Activated CD8-positive, alpha-beta T cell treated with anti-CD3 and anti-CD28 coated beads, Interleukin-2, amount 10 ng/mL, durations not matched to agents 7 days and 5 days (primary cell): ENCODE measurements around the gene LAS1L. TPM values are rescaled to one million over a fixed set of nuclear protein-coding genes. Genes with fewer than 3 reads are reported as not detected.
"Not testable (repeated sequence)": the region's sequence is repeated elsewhere in the genome, so short reads cannot be mapped to it uniquely, and the experiment has no call there.

Experiments used
- ATAC-seq: fragments of 150-1000 bp; cut with Tn5 transposase; one replicate; pipeline ENCODE4 v1.10.0; 2021; ENCODE audit warnings: moderate library complexity
- CTCF ChIA-PET: fragments of 350-600 bp; sonication (Branson Sonifier 250); formaldehyde crosslinking; loops from one replicate; lab custom pipeline; 2021; ENCODE audit warnings: antibody characterized with exemption; lab: Charles Lee
- POLR2A ChIA-PET: fragments of 350-600 bp; sonication (Branson Sonifier 250); formaldehyde crosslinking; loops from one replicate; lab custom pipeline; 2021; ENCODE audit warnings: antibody characterized with exemption; lab: Charles Lee
- DNase-seq: peaks from one replicate; pipeline ENCODE4 v3.0.0-alpha.2; 2020
- H3K27ac Mint-ChIP-seq: one replicate; pipeline ENCODE4 v1.8.0; 2021; ENCODE audit warnings: mild to moderate bottlenecking, mixed read lengths
- H3K27me3 Mint-ChIP-seq: one replicate; pipeline ENCODE4 v1.8.0; 2021; ENCODE audit warnings: low read depth, mixed read lengths
- H3K36me3 Mint-ChIP-seq: one replicate; pipeline ENCODE4 v1.8.0; 2021; ENCODE audit warnings: low read depth, mixed read lengths
- H3K4me1 Mint-ChIP-seq: one replicate; pipeline ENCODE4 v1.8.0; 2021; ENCODE audit warnings: low read depth, mixed read lengths
- H3K4me3 Mint-ChIP-seq: one replicate; pipeline ENCODE4 v1.8.0; 2021; ENCODE audit warnings: mild to moderate bottlenecking, mixed read lengths
- H3K9me3 Mint-ChIP-seq: one replicate; pipeline ENCODE4 v1.8.0; 2022; ENCODE audit warnings: mixed read lengths; ENCODE audit not compliant: insufficient read depth
- total RNA-seq, 2 experiments: library from RNA; stranded (reverse); gene quantifications; one replicate each; pipeline ENCODE4 v1.2.3, GENCODE V29; 2021

LAS1L gene
- 10 to 100 TPM; 50.6 to 51.4 TPM for total RNA-seq

- ATAC-seq (peak; percentile 99), DNase-seq (peak; percentile 93)
- H3K4me1 Mint-ChIP-seq: peaks cover 21% of the 10 kb centered on the region
- H3K27ac Mint-ChIP-seq: peak within 1 kb of the TSS; percentile 97
- peak within 1 kb of the TSS; percentile 98 for H3K4me3 Mint-ChIP-seq
- no peaks in the 10 kb centered on the region for H3K9me3 Mint-ChIP-seq
- CTCF ChIA-PET: interaction anchor here (1.1 kb wide), 1 partner anchor 451 kb away, joined by 4 read pairs; no protein-coding TSS in a partner anchor
- POLR2A ChIA-PET: interaction anchor here (0.6 to 0.9 kb wide), 2 partner anchors 256 to 1139 kb away, joined by 3 to 4 read pairs; partner anchors contain the start of gene MTMR8
- H3K27me3 Mint-ChIP-seq: no peaks in the 10 kb centered on the region
- H3K36me3 Mint-ChIP-seq: peaks cover 16% of the 10 kb centered on the region
Measured at GRCh38 chrX:65534450-65535292, at the start of gene LAS1L. Gene LAS1L (minus strand): TSS chrX:65534787. CDS start chrX:65534715, 72 bp downstream.

- H3K36me3 Mint-ChIP-seq: no peaks in the 10 kb centered on the region
- POLR2A ChIA-PET: interaction anchor here (0.7 kb wide), 1 partner anchor 85 kb away, joined by 3 read pairs; the partner anchor contains the start of gene MSN
- CTCF ChIA-PET: interaction anchor here (1.0 to 2.9 kb wide), 8 partner anchors 8 to 1149 kb away, joined by 3 to 13 read pairs (median 6); no protein-coding TSS in a partner anchor
- peaks cover 13% of the 10 kb centered on the region for H3K4me1 Mint-ChIP-seq
- no peak for ATAC-seq
- no peak overlapping the region for H3K27ac Mint-ChIP-seq
- no peak overlapping the region for H3K4me3 Mint-ChIP-seq
- DNase-seq: no peak
- no peaks in the 10 kb centered on the region for H3K27me3 Mint-ChIP-seq
- no peaks in the 10 kb centered on the region for H3K9me3 Mint-ChIP-seq
Measured at GRCh38 chrX:65582450-65583082, 48.0 kb upstream of the LAS1L start.

GRCh38 chrX:65581661-65582339 lies 47.2 kb upstream of the LAS1L start:
- peak; percentile 65 for DNase-seq
- Mint-ChIP-seq H3K36me3 (no peaks in the 10 kb centered on the region), H3K4me3 (no peak overlapping the region), H3K4me1 (peaks cover 13% of the 10 kb centered on the region), H3K27ac (no peak overlapping the region), H3K27me3 (no peaks in the 10 kb centered on the region), H3K9me3 (no peaks in the 10 kb centered on the region)
- peak; percentile 67 for ATAC-seq
- POLR2A ChIA-PET: interaction anchor here (0.7 kb wide), 1 partner anchor 86 kb away, joined by 3 read pairs; the partner anchor contains the start of gene MSN
- CTCF ChIA-PET: interaction anchor here (0.7 to 2.9 kb wide), 11 partner anchors 9 to 1150 kb away, joined by 3 to 13 read pairs (median 4); no protein-coding TSS in a partner anchor

GRCh38 chrX:65578346-65578745 lies 43.8 kb upstream of the LAS1L start:
- H3K4me1 Mint-ChIP-seq: peaks cover 13% of the 10 kb centered on the region
- ChIA-PET POLR2A (no interaction called here), CTCF (no interaction called here)
- H3K9me3 Mint-ChIP-seq: no peaks in the 10 kb centered on the region
- ATAC-seq (no peak), DNase-seq (no peak)
- no peak overlapping the region for H3K4me3 Mint-ChIP-seq
- no peaks in the 10 kb centered on the region for H3K27me3 Mint-ChIP-seq
- H3K36me3 Mint-ChIP-seq: no peaks in the 10 kb centered on the region
- H3K27ac Mint-ChIP-seq: no peak overlapping the region

- ChIA-PET POLR2A (no interaction called here), CTCF (no interaction called here)
- Mint-ChIP-seq H3K27me3 (no peaks in the 10 kb centered on the region), H3K27ac (no peak overlapping the region), H3K36me3 (no peaks in the 10 kb centered on the region), H3K4me3 (no peak overlapping the region), H3K4me1 (no peaks in the 10 kb centered on the region), H3K9me3 (no peaks in the 10 kb centered on the region)
- DNase-seq: no peak
- ATAC-seq: no peak
Measured at GRCh38 chrX:65576160-65576559, 41.6 kb upstream of the LAS1L start.

- Mint-ChIP-seq H3K27ac (no peak overlapping the region), H3K4me3 (no peak overlapping the region), H3K9me3 (no peaks in the 10 kb centered on the region), H3K36me3 (no peaks in the 10 kb centered on the region), H3K27me3 (no peaks in the 10 kb centered on the region), H3K4me1 (no peaks in the 10 kb centered on the region)
- ChIA-PET POLR2A (no interaction called here), CTCF (no interaction called here)
- ATAC-seq (no peak), DNase-seq (no peak)
Measured at GRCh38 chrX:65575022-65575421, 40.4 kb upstream of the LAS1L start.

GRCh38 chrX:65574356-65574755 lies 39.8 kb upstream of the LAS1L start:
- Mint-ChIP-seq H3K36me3 (no peaks in the 10 kb centered on the region), H3K27ac (no peak overlapping the region), H3K9me3 (no peaks in the 10 kb centered on the region), H3K4me3 (no peak overlapping the region), H3K27me3 (no peaks in the 10 kb centered on the region), H3K4me1 (no peaks in the 10 kb centered on the region)
- POLR2A ChIA-PET: no interaction called here
- ATAC-seq (no peak), DNase-seq (no peak)
- CTCF ChIA-PET: no interaction called here

GRCh38 chrX:65572971-65573370 lies 38.4 kb upstream of the LAS1L start:
- Mint-ChIP-seq H3K4me1 (no peaks in the 10 kb centered on the region), H3K36me3 (no peaks in the 10 kb centered on the region), H3K4me3 (no peak overlapping the region), H3K9me3 (no peaks in the 10 kb centered on the region), H3K27ac (no peak overlapping the region), H3K27me3 (no peaks in the 10 kb centered on the region)
- ATAC-seq (no peak), DNase-seq (no peak)
- ChIA-PET CTCF (no interaction called here), POLR2A (no interaction called here)

GRCh38 chrX:65562850-65563249 lies 28.3 kb upstream of the LAS1L start:
- H3K36me3 Mint-ChIP-seq, H3K4me1 Mint-ChIP-seq, DNase-seq, CTCF ChIA-PET, POLR2A ChIA-PET, H3K4me3 Mint-ChIP-seq, H3K9me3 Mint-ChIP-seq, ATAC-seq, H3K27ac Mint-ChIP-seq: not testable (repeated sequence)
- peaks cover 14% of the 10 kb centered on the region for H3K27me3 Mint-ChIP-seq

GRCh38 chrX:65551489-65552339 lies 17.1 kb upstream of the LAS1L start:
- ATAC-seq: no peak
- DNase-seq: no peak
- H3K36me3 Mint-ChIP-seq: no peaks in the 10 kb centered on the region
- no peaks in the 10 kb centered on the region for H3K4me1 Mint-ChIP-seq
- H3K9me3 Mint-ChIP-seq: no peaks in the 10 kb centered on the region
- ChIA-PET CTCF (no interaction called here), POLR2A (no interaction called here)
- H3K27me3 Mint-ChIP-seq: no peaks in the 10 kb centered on the region
- H3K4me3 Mint-ChIP-seq: no peak overlapping the region
- no peak overlapping the region for H3K27ac Mint-ChIP-seq

- Mint-ChIP-seq H3K4me3 (no peak overlapping the region), H3K27me3 (no peaks in the 10 kb centered on the region), H3K36me3 (no peaks in the 10 kb centered on the region), H3K9me3 (no peaks in the 10 kb centered on the region), H3K4me1 (no peaks in the 10 kb centered on the region), H3K27ac (no peak overlapping the region)
- ChIA-PET POLR2A (no interaction called here), CTCF (no interaction called here)
- ATAC-seq: no peak
- no peak for DNase-seq
Measured at GRCh38 chrX:65551086-65551485, 16.5 kb upstream of the LAS1L start.
